ENCODE results near the gene IL21R.
A peak's percentile ranks its signal among the peaks of the same experiment; 100 is the strongest.

Gene IL21R

GRCh38 chr16:27367461-27368357, 34.3 kb upstream of the IL21R start:
- ATAC-seq: peak; percentile 95
- no peak for TF ChIP-seq ZNF70 (CRISPR knock-in tag; IDR thresholded peaks at IDR 0.05)
- TF ChIP-seq ZC3H10 (CRISPR knock-in tag; IDR thresholded peaks at IDR 0.05): no peak

DNA sequence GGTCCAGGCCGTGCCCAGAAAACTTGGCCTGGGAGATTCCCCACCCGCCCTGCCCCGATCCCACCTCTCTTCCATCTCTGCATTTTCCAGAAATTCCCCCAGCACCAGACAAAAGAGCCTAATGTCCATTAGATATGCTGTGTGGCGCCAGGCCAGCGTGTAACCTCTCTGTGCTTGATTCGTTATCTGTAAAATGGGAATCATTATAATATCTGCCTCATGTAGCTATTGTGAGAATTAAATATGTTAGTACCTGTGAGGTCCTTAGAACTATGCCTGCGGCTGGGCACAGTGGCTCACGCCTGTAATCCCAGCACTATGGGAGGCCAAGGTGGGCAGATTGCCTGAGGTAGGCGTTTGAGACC, 33.6 kb upstream of the IL21R start:
- TF ChIP-seq ZNF565 (CRISPR knock-in tag; conservative IDR thresholded peaks at IDR 0.05; ENCODE audit: low read depth) (no peak), ZNF70 (CRISPR knock-in tag; IDR thresholded peaks at IDR 0.05) (no peak), TSHZ2 (CRISPR knock-in tag; IDR thresholded peaks at IDR 0.05) (no peak), ESRRG (CRISPR knock-in tag; IDR thresholded peaks at IDR 0.05) (no peak), BACH2 (CRISPR knock-in tag; IDR thresholded peaks at IDR 0.05; ENCODE audit: borderline replicate concordance) (no peak), ZFP3 (CRISPR knock-in tag; IDR thresholded peaks at IDR 0.05) (no peak)
- TF ChIP-seq, protein P1, sequence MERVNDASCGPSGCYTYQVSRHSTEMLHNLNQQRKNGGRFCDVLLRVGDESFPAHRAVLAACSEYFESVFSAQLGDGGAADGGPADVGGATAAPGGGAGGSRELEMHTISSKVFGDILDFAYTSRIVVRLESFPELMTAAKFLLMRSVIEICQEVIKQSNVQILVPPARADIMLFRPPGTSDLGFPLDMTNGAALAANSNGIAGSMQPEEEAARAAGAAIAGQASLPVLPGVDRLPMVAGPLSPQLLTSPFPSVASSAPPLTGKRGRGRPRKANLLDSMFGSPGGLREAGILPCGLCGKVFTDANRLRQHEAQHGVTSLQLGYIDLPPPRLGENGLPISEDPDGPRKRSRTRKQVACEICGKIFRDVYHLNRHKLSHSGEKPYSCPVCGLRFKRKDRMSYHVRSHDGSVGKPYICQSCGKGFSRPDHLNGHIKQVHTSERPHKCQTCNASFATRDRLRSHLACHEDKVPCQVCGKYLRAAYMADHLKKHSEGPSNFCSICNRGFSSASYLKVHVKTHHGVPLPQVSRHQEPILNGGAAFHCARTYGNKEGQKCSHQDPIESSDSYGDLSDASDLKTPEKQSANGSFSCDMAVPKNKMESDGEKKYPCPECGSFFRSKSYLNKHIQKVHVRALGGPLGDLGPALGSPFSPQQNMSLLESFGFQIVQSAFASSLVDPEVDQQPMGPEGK (CRISPR knock-in tag; IDR thresholded peaks at IDR 0.05; ENCODE audit: borderline replicate concordance): no peak
- no peak for ATAC-seq

DNA sequence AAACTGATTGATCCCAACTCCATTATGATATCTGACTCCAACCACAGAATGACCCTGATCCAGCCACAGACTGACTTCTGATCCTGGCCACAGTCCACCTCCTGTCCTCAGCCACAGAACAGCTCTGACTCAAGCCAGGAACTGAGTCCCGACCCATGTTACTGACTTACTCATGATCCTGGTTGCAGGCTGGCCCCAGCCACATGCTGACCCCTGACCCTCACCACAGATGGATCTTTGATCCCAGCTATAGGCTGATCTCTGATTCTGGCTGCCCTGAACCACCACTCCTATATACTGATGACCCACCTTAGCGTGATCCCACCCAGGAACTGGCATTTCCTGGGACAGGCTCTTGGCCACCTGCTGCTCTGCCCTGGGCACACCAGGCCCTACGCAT, 32.2 kb upstream of the IL21R start:
- no peak for ATAC-seq
- TF ChIP-seq ZFP30 (CRISPR knock-in tag; IDR thresholded peaks at IDR 0.05) (no peak), ARNTL (CRISPR knock-in tag; IDR thresholded peaks at IDR 0.05; ENCODE audit: borderline replicate concordance, low read depth) (no peak), TCF4 (CRISPR knock-in tag; IDR thresholded peaks at IDR 0.05; ENCODE audit: borderline replicate concordance) (no peak), ZNF70 (CRISPR knock-in tag; IDR thresholded peaks at IDR 0.05) (no peak), RARB (CRISPR knock-in tag; IDR thresholded peaks at IDR 0.05) (no peak), CREB5 (CRISPR knock-in tag; IDR thresholded peaks at IDR 0.05; ENCODE audit: low read depth) (no peak), ISL1 (CRISPR knock-in tag; IDR thresholded peaks at IDR 0.05) (no peak), POU6F1 (CRISPR knock-in tag; IDR thresholded peaks at IDR 0.05; ENCODE audit: borderline replicate concordance, low read depth) (no peak), CSDC2 (CRISPR knock-in tag; IDR thresholded peaks at IDR 0.05) (no peak), BACH2 (CRISPR knock-in tag; IDR thresholded peaks at IDR 0.05; ENCODE audit: borderline replicate concordance) (no peak), GLIS3 (CRISPR knock-in tag; IDR thresholded peaks at IDR 0.05) (no peak), OSR1 (CRISPR knock-in tag; IDR thresholded peaks at IDR 0.05) (no peak), TOX (CRISPR knock-in tag; IDR thresholded peaks at IDR 0.05; ENCODE audit: borderline replicate concordance) (no peak), PPARA (CRISPR knock-in tag; IDR thresholded peaks at IDR 0.05; ENCODE audit: borderline replicate concordance) (no peak)
- TF ChIP-seq, protein P2, sequence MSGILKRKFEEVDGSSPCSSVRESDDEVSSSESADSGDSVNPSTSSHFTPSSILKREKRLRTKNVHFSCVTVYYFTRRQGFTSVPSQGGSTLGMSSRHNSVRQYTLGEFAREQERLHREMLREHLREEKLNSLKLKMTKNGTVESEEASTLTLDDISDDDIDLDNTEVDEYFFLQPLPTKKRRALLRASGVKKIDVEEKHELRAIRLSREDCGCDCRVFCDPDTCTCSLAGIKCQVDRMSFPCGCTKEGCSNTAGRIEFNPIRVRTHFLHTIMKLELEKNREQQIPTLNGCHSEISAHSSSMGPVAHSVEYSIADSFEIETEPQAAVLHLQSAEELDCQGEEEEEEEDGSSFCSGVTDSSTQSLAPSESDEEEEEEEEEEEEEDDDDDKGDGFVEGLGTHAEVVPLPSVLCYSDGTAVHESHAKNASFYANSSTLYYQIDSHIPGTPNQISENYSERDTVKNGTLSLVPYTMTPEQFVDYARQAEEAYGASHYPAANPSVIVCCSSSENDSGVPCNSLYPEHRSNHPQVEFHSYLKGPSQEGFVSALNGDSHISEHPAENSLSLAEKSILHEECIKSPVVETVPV (CRISPR knock-in tag; IDR thresholded peaks at IDR 0.05): no peak
